Gastroesophageal sphincter (tissue), 3 donors: ENCODE data around the gene KIF5A.

Source experiments
- CTCF ChIP-seq, 4 experiments: fragments of 200-600 bp in 2 of 4; fragments of 450-650 bp in 2 of 4; sonication (generic) in 1 of 4; IDR thresholded peaks; one replicate each; pipeline ENCODE4 v1.5.1; 2017 to 2019; ENCODE audit warnings: antibody characterized with exemption in 4 of 4, mild to moderate bottlenecking in 2 of 4, moderate library complexity in 2 of 4
- EP300 ChIP-seq: sonication (generic); formaldehyde crosslinking; IDR thresholded peaks from one replicate; pipeline ENCODE4 v1.6.1; 2017; ENCODE audit warnings: antibody characterized with exemption, mild to moderate bottlenecking
- POLR2AphosphoS5 ChIP-seq: sonication (generic); formaldehyde crosslinking; IDR thresholded peaks from one replicate; pipeline ENCODE4 v1.6.1; 2017; ENCODE audit warnings: antibody characterized with exemption

DNA sequence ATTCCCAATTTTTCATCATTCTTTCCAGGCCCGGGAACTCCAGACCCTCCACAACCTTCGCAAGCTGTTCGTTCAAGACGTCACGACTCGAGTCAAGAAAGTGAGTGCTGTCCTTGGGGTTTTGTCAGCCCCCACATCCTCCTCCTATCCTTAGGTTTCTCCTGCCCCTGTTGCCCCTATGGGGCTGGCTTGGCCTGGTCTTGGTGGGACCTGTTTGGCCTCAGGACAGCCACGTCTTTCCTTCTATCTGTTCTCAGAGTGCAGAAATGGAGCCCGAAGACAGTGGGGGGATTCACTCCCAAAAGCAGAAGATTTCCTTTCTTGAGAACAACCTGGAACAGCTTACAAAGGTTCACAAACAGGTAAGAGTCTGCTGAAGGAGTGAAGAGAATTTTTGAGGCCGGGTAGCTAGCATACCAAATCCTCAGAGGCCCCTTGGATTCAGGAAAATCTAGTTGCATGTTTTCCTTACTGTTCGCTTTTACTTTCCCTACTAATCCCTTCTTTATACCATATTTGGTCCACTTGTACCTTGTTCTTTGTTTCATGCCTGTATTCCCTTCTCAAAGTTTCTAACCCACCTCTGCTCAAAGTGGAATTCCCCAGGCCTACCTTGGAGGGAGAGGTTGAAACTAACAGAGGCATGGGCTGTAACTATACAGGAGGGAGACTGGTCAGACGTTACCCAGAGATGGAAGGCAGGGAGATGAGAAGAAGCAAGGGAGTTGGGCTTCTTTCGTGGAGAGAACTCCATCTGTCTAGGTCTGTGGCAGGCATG lies 28.3 kb downstream of the KIF5A start:
- TF ChIP-seq EP300 (no peak), CTCF (IDR thresholded peaks at IDR 0.05) (no peak), POLR2AphosphoS5 (no peak)
